Measurements from ENCODE around the gene ALPK1. TPM values are rescaled to one million over a fixed set of nuclear protein-coding genes. Genes with fewer than 3 reads are reported as not detected.
"Not testable (repeated sequence)": the region's sequence is repeated elsewhere in the genome, so short reads cannot be mapped to it uniquely, and the experiment has no call there.

ALPK1 gene
- total and polyA plus RNA-seq, 2 of the 8 experiments (the other 6 are each of a cell fraction or from before 2014, with no cell fraction given): 0.08 to 0.43 TPM

- TF ChIP-seq SUZ12 (IDR thresholded peaks at IDR 0.05; ENCODE audit: low read length): no peak
- no peak for TF ChIP-seq BACH1 (IDR thresholded peaks at IDR 0.05; ENCODE audit: low read length)
These were observed 5.4 kb downstream of the ALPK1 start (continued) for GRCh38 chr4:112302320-112303274.

GRCh38 chr4:112305477-112305876, 8.3 kb downstream of the ALPK1 start:
- H3K9me3 ChIP-seq (ENCODE audit: insufficient read depth in 2 of 2, low read depth in 1 of 2, low read length in 1 of 2); H4K20me1 ChIP-seq (replicated peaks in 1 of 2; ENCODE audit: control insufficient read depth in 1 of 2, insufficient read depth in 2 of 2, low read length in 2 of 2); H2BK20ac ChIP-seq (ENCODE audit: low read length); H3K14ac ChIP-seq (ENCODE audit: insufficient read length); H2BK15ac ChIP-seq (ENCODE audit: low read length); H2BK12ac ChIP-seq (ENCODE audit: low read depth, low read length); H3K4me1 ChIP-seq (replicated peaks in 1 of 4; ENCODE audit: control insufficient read depth in 3 of 4, insufficient read depth in 4 of 4, low read length in 3 of 4); H3K4me2 ChIP-seq (ENCODE audit: insufficient read depth in 1 of 2, low read depth in 2 of 2, low read length in 2 of 2); H2BK120ac ChIP-seq (replicated peaks; ENCODE audit: low read depth, low read length); H4K8ac ChIP-seq (ENCODE audit: extremely low read depth, insufficient read depth, low read length); POLR2A ChIA-PET (ENCODE audit: partially characterized antibody); H3K4me3 ChIP-seq (ENCODE audit: extremely low read depth in 1 of 4, insufficient read depth in 2 of 4, low read depth in 3 of 4, low read length in 4 of 4); H4K91ac ChIP-seq (replicated peaks; ENCODE audit: insufficient read length, low read length); H3K27ac ChIP-seq (ENCODE audit: low read depth, low read length); H3K36me3 ChIP-seq (ENCODE audit: control insufficient read depth in 2 of 4, insufficient read depth in 4 of 4, low read length in 3 of 4); H3K79me2 ChIP-seq (ENCODE audit: control insufficient read depth in 1 of 2, insufficient read depth in 2 of 2, low read length in 2 of 2); H3K56ac ChIP-seq (replicated peaks; ENCODE audit: insufficient read length, low read depth, low read length); H3K79me1 ChIP-seq (ENCODE audit: low read depth, low read length); H2AK5ac ChIP-seq (ENCODE audit: low read depth, low read length); H3K4ac ChIP-seq (replicated peaks; ENCODE audit: insufficient read length, low read depth, low read length); H2AFZ ChIP-seq (ENCODE audit: low read length); CTCF ChIA-PET (ENCODE audit: partially characterized antibody); H2BK5ac ChIP-seq (ENCODE audit: low read depth, low read length); DNase-seq (ENCODE audit: low read depth in 1 of 2, low spot score in 2 of 2); H3K9ac ChIP-seq (replicated peaks in 1 of 4; ENCODE audit: extremely low read depth in 1 of 4, low read depth in 3 of 4, low read length in 3 of 4); FAIRE-seq; H3K18ac ChIP-seq (ENCODE audit: extremely low read depth, low read length); H3K23ac ChIP-seq (ENCODE audit: insufficient read length); H3K27me3 ChIP-seq (replicated peaks in 1 of 4; ENCODE audit: control insufficient read depth in 3 of 4, extremely low read depth in 1 of 4, insufficient read depth in 3 of 4, low read length in 3 of 4); H4K5ac ChIP-seq (ENCODE audit: insufficient read length, low read depth, low read length); H3K23me2 ChIP-seq (ENCODE audit: low read depth, low read length): not testable (repeated sequence)
- WGBS, 2 experiments (ENCODE audit: extremely low coverage in 1 of 2, insufficient coverage in 1 of 2, insufficient read length in 1 of 2, insufficient replicate concordance in 2 of 2, low coverage in 1 of 2, low lambda C conversion rate in 2 of 2, missing lambda C conversion rate in 1 of 2): 89% methylated on average over 3 of the region's 3 CpGs; no CpG with 5 or more reads in 1 of the 2 experiments
